HEK293 (cell line): ENCODE data around the gene SPRY4.

Experiments
- CTCF ChIA-PET: fragments of 350-600 bp; formaldehyde crosslinking; extraction: SDS; loops from one replicate; lab custom pipeline; 2021; ENCODE audit warnings: antibody characterized with exemption; lab: Yijun Ruan, JAX
- POLR2A ChIA-PET: fragments of 300-600 bp; formaldehyde crosslinking; extraction: SDS; loops from one replicate; lab custom pipeline; 2020; ENCODE audit warnings: antibody characterized with exemption, inconsistent platforms; lab: Yijun Ruan, JAX
- H3K27ac ChIP-seq: fragments of 200-500 bp; sonication (Bioruptor generic); 2 replicates; pipeline ENCODE4 v1.5.1; 2014; ENCODE audit warnings: low read depth, low read length, control low read depth, inconsistent platforms; ENCODE audit errors: extremely low read depth
- H3K36me3 ChIP-seq, 2 experiments: fragments of 200-500 bp in 1 of 2; sonication (Bioruptor generic) in 1 of 2; 1 replicate in 1 of 2; 2 replicates in 1 of 2; pipeline ENCODE4 v1.5.1; 2014 to 2017; ENCODE audit warnings: inconsistent platforms in 2 of 2, low read length in 2 of 2; ENCODE audit not compliant: control insufficient read depth in 2 of 2, insufficient read depth in 1 of 2
- H3K4me1 ChIP-seq: fragments of 200-500 bp; sonication (Bioruptor generic); 2 replicates; pipeline ENCODE4 v1.5.1; 2014; ENCODE audit warnings: mild to moderate bottlenecking, low read length, inconsistent platforms; ENCODE audit not compliant: control insufficient read depth, insufficient read depth
- H3K4me3 ChIP-seq: 2 replicates; pipeline ENCODE4 v1.5.1; 2011; ENCODE audit warnings: low read depth, mild to moderate bottlenecking, control low read depth, low read length, moderate library complexity
- H3K9me3 ChIP-seq: fragments of 200-500 bp; sonication (Bioruptor generic); 2 replicates; pipeline ENCODE4 v1.5.1; 2014; ENCODE audit warnings: low read depth, low read length, inconsistent platforms; ENCODE audit not compliant: control insufficient read depth, insufficient read depth
- AEBP2 ChIP-seq: fragments of 450-650 bp; formaldehyde crosslinking; IDR thresholded peaks from 2 replicates; pipeline ENCODE4 v1.5.1; 2016; ENCODE audit warnings: missing biosample characterization, missing genetic modification characterization, borderline replicate concordance
- PRDM10 ChIP-seq: fragments of 450-650 bp; formaldehyde crosslinking; IDR thresholded peaks from 2 replicates; pipeline ENCODE4 v1.5.1; 2016; ENCODE audit warnings: missing biosample characterization, missing genetic modification characterization
- WT1 ChIP-seq: fragments of 450-650 bp; formaldehyde crosslinking; IDR thresholded peaks from 2 replicates; pipeline ENCODE4 v1.5.1; 2016; ENCODE audit warnings: missing biosample characterization, missing genetic modification characterization
- ZBTB26 ChIP-seq: fragments of 450-650 bp; formaldehyde crosslinking; optimal IDR thresholded peaks from 2 replicates; pipeline ENCODE3; 2016; ENCODE audit warnings: missing biosample characterization, mild to moderate bottlenecking, missing genetic modification characterization
- ZBTB49 ChIP-seq: fragments of 450-650 bp; formaldehyde crosslinking; IDR thresholded peaks from 2 replicates; pipeline ENCODE4 v1.5.1; 2016; ENCODE audit warnings: missing biosample characterization, missing genetic modification characterization, low read depth
- ZFHX2 ChIP-seq: fragments of 450-650 bp; formaldehyde crosslinking; conservative IDR thresholded peaks from 2 replicates; pipeline ENCODE4 v1.5.1; 2016; ENCODE audit warnings: missing biosample characterization, missing genetic modification characterization
- ZNF121 ChIP-seq: fragments of 450-650 bp; formaldehyde crosslinking; IDR thresholded peaks from 2 replicates; pipeline ENCODE4 v1.5.1; 2016; ENCODE audit warnings: missing biosample characterization, missing genetic modification characterization
- ZNF366 ChIP-seq: fragments of 450-650 bp; formaldehyde crosslinking; conservative IDR thresholded peaks from 2 replicates; pipeline ENCODE4 v1.5.1; 2016; ENCODE audit warnings: missing biosample characterization, missing genetic modification characterization
- ZNF394 ChIP-seq: fragments of 450-650 bp; formaldehyde crosslinking; IDR thresholded peaks from 2 replicates; pipeline ENCODE4 v1.5.1; 2016; ENCODE audit warnings: missing biosample characterization, missing genetic modification characterization, mild to moderate bottlenecking, moderate library complexity, borderline replicate concordance
- ZNF416 ChIP-seq: fragments of 450-650 bp; formaldehyde crosslinking; IDR thresholded peaks from 2 replicates; pipeline ENCODE4 v1.5.1; 2016; ENCODE audit warnings: missing biosample characterization, missing genetic modification characterization
- ZNF600 ChIP-seq: fragments of 450-650 bp; formaldehyde crosslinking; IDR thresholded peaks from 2 replicates; pipeline ENCODE4 v1.5.1; 2016; ENCODE audit warnings: missing biosample characterization, missing genetic modification characterization
- ZNF610 ChIP-seq: fragments of 450-650 bp; formaldehyde crosslinking; IDR thresholded peaks from 2 replicates; pipeline ENCODE4 v1.5.1; 2016; ENCODE audit warnings: missing biosample characterization, missing genetic modification characterization, borderline replicate concordance
- ZNF654 ChIP-seq: fragments of 450-650 bp; formaldehyde crosslinking; IDR thresholded peaks from 2 replicates; pipeline ENCODE4 v1.5.1; 2016; ENCODE audit warnings: low read depth, missing biosample characterization, missing genetic modification characterization
- ZNF791 ChIP-seq: fragments of 450-650 bp; formaldehyde crosslinking; IDR thresholded peaks from 2 replicates; pipeline ENCODE4 v1.5.1; 2016; ENCODE audit warnings: missing biosample characterization, missing genetic modification characterization
- ZSCAN23 ChIP-seq: fragments of 450-650 bp; formaldehyde crosslinking; IDR thresholded peaks from 2 replicates; pipeline ENCODE4 v1.5.1; 2016; ENCODE audit warnings: missing biosample characterization, missing genetic modification characterization

Gene SPRY4

GRCh38 chr5:142293486-142293885 lies 31.3 kb downstream of the SPRY4 start:
- no peaks in the 10 kb centered on the region for H3K9me3 ChIP-seq
- TF ChIP-seq ZSCAN23 (tag by site-specific recombination) (no peak), ZNF600 (tag by site-specific recombination) (peak; percentile 37; the same call in 1 of the 2 replicates)
- TF ChIP-seq, all 188 proteins: peak for 1
- Histone ChIP-seq H3K27ac (no peak overlapping the region), H3K36me3 (no peaks in the 10 kb centered on the region), H3K4me3 (no peak overlapping the region), H3K4me1 (peaks cover 8% of the 10 kb centered on the region)
- CTCF ChIA-PET, result interaction anchor here (0.6 kb wide), 1 partner anchor 1385 kb away, joined by 3 read pairs; no protein-coding TSS in a partner anchor
- POLR2A ChIA-PET, result no interaction called here

GRCh38 chr5:142292808-142293207 lies 32.0 kb downstream of the SPRY4 start:
- Histone ChIP-seq H3K9me3 (no peaks in the 10 kb centered on the region), H3K27ac (no peak overlapping the region), H3K4me3 (no peak overlapping the region), H3K4me1 (peaks cover 8% of the 10 kb centered on the region), H3K36me3 (no peaks in the 10 kb centered on the region)
- ChIA-PET CTCF (interaction anchor here (1.2 kb wide), 1 partner anchor 32 kb away, joined by 4 read pairs; the partner anchor contains the start of gene SPRY4), POLR2A (no interaction called here)
- TF ChIP-seq PRDM10 (tag by site-specific recombination), result no peak
- TF ChIP-seq ZNF394 (tag by site-specific recombination), result no peak
- TF ChIP-seq ZNF610 (tag by site-specific recombination), result no peak
- no peak for TF ChIP-seq ZNF121 (tag by site-specific recombination)
- no peak for TF ChIP-seq ZNF416 (tag by site-specific recombination)
- no peak for TF ChIP-seq ZNF366
- TF ChIP-seq ZNF791 (tag by site-specific recombination), result no peak
- no peak for TF ChIP-seq ZSCAN23 (tag by site-specific recombination)
- no peak for TF ChIP-seq ZBTB26 (tag by site-specific recombination)
- TF ChIP-seq ZBTB49, result no peak
- no peak for TF ChIP-seq WT1 (tag by site-specific recombination)
- no peak for TF ChIP-seq ZFHX2 (tag by site-specific recombination)
- no peak for TF ChIP-seq AEBP2 (tag by site-specific recombination)
- TF ChIP-seq ZNF654 (tag by site-specific recombination), result no peak
